GM19324 (cell line): ENCODE results near the gene BEND6.

ENCODE experiments used
- ATAC-seq: cut with Tn5 transposase; IDR thresholded peaks from one replicate; pipeline ENCODE4 v1.9.1; 2021; ENCODE audit warnings: mild to moderate bottlenecking, moderate library complexity; ENCODE audit not compliant: unreplicated experiment, low FRiP score

Gene BEND6

GRCh38 chr6:56938649-56939191 lies 16.2 kb upstream of the BEND6 start:
- no peak for ATAC-seq

- ATAC-seq: no peak
Observed at GRCh38 chr6:56940463-56940862, 14.4 kb upstream of the BEND6 start.

- no peak for ATAC-seq
Observed at GRCh38 chr6:56940977-56941376, 13.9 kb upstream of the BEND6 start.

GRCh38 chr6:56944661-56945060 lies 10.2 kb upstream of the BEND6 start:
- no peak for ATAC-seq

GRCh38 chr6:56946368-56946767 lies 8.5 kb upstream of the BEND6 start:
- ATAC-seq: no peak

GRCh38 chr6:56947924-56948323 lies 7.0 kb upstream of the BEND6 start:
- ATAC-seq: no peak

- ATAC-seq: no peak
Observed at GRCh38 chr6:56949265-56949664, 5.6 kb upstream of the BEND6 start.

- ATAC-seq: no peak
Observed at GRCh38 chr6:56949925-56950495, 4.9 kb upstream of the BEND6 start.

- ATAC-seq: no peak
Observed at GRCh38 chr6:56951049-56951831, 3.7 kb upstream of the BEND6 start.

GRCh38 chr6:56953597-56954402 lies 1.1 kb upstream of the BEND6 start:
- no peak for ATAC-seq

- ATAC-seq: peak; percentile 72
Observed at GRCh38 chr6:56955171-56956155, 556 bp downstream of the BEND6 start.

GRCh38 chr6:56956491-56956890 lies 1.6 kb downstream of the BEND6 start:
- ATAC-seq: no peak

GRCh38 chr6:56957856-56958255 lies 2.9 kb downstream of the BEND6 start:
- ATAC-seq: no peak

GRCh38 chr6:56958481-56958880 lies 3.6 kb downstream of the BEND6 start:
- no peak for ATAC-seq

GRCh38 chr6:56959094-56959493 lies 4.2 kb downstream of the BEND6 start:
- ATAC-seq: no peak

GRCh38 chr6:56959938-56960337 lies 5.0 kb downstream of the BEND6 start:
- ATAC-seq: no peak

- no peak for ATAC-seq
Observed at GRCh38 chr6:56961151-56961550, 6.2 kb downstream of the BEND6 start.

GRCh38 chr6:56962441-56962840 lies 7.5 kb downstream of the BEND6 start:
- no peak for ATAC-seq

- no peak for ATAC-seq
Observed at GRCh38 chr6:56963043-56963442, 8.1 kb downstream of the BEND6 start.

GRCh38 chr6:56963793-56964192 lies 8.9 kb downstream of the BEND6 start:
- no peak for ATAC-seq
